ENCODE measurements around the gene CERS4.
"Not testable (repeated sequence)": the region's sequence is repeated elsewhere in the genome, so short reads cannot be mapped to it uniquely, and the experiment has no call there.

CERS4 gene

DNA sequence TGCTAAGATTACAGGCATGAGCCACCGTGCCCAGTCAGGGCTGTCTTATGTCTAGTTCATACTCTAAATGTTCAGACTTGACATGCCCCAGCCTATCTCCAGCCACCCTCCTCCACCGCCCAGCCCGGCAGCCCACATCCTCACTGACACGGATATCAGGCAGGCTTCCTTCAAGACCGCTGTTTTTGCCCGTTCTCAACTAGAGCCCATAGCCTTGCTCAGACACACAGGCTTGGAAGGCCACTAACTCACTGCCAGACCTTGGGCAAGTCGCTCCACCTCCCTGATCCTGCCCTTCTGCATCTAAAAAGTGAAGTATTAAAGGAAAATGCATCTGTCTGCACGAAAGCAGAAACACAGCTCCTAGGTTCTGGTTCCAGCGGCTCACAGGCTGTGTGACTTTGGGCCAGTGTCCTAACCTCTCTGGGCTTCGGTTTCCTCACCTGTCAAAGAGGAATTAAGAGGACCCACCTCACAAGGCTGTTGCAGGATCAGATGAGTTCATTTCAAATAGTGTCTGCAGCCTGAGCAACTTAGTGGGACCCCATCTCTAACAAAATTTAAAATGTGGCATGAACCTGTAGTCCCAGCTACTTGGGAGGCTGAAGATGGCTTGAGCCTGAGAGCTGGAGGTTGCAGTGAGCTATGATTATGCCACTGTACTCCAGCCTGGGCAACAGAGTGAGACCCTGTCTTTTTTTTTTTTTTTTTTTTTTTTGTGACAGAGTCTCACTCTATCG is 14.5 kb upstream of the CERS4 start:
- peak overlapping the region; percentile 27 for H3K27ac ChIP-seq (ENCODE audit: low read depth, low read length)
- H3K9ac ChIP-seq (ENCODE audit: low read depth, low read length) = no peak overlapping the region
- peaks cover 7% of the 10 kb centered on the region for H3K4me1 ChIP-seq (ENCODE audit: control insufficient read depth, insufficient read depth, low read length)

GRCh38 chr19:8196271-8196927 is 12.8 kb upstream of the CERS4 start:
- Histone ChIP-seq H3K4me3 (ENCODE audit: low read depth, low read length) (no peak overlapping the region), H3K4me1 (ENCODE audit: control insufficient read depth, insufficient read depth, low read length) (peaks cover 7% of the 10 kb centered on the region), H3K9me3 (ENCODE audit: control insufficient read depth, insufficient read depth, low read length) (no peaks in the 10 kb centered on the region), H3K27ac (ENCODE audit: low read depth, low read length) (peak overlapping the region; percentile 0), H3K9ac (ENCODE audit: low read depth, low read length) (no peak overlapping the region), H3K27me3 (ENCODE audit: control insufficient read depth, insufficient read depth, low read length) (no peaks in the 10 kb centered on the region), H3K36me3 (ENCODE audit: control insufficient read depth, insufficient read depth, low read length) (no peaks in the 10 kb centered on the region)

More for the DNA sequence above, 14.5 kb upstream of the CERS4 start:
- Histone ChIP-seq H3K36me3 (ENCODE audit: control insufficient read depth, insufficient read depth, low read length) (no peaks in the 10 kb centered on the region), H3K4me3 (ENCODE audit: low read depth, low read length) (no peak overlapping the region), H3K27me3 (ENCODE audit: control insufficient read depth, insufficient read depth, low read length) (no peaks in the 10 kb centered on the region), H3K9me3 (ENCODE audit: control insufficient read depth, insufficient read depth, low read length) (no peaks in the 10 kb centered on the region)

GRCh38 chr19:8203288-8204120 is 5.7 kb upstream of the CERS4 start:
- peak overlapping the region; percentile 61 for H3K9ac ChIP-seq (ENCODE audit: low read depth, low read length)
- not testable (repeated sequence) for H3K4me3 ChIP-seq (ENCODE audit: low read depth, low read length)

DNA sequence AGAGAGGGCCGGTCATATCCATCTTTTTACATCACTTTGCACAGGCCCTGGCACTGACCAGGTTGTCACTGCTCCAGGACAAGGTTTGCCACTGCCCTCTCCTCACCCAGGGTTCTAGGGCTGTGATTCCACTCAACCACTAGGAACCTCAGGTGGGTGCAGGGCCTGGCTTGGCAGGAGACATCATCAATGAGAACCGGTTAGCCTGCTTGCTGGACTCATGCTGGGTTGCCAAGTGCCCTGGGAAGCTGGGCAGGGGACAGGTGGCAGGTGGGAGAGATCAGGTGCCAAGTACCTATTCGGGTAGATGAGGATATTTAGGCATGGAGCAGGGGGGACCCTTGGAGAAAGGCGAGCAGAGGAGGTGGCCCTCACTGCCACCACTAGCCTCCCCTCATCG is 4.2 kb upstream of the CERS4 start:
- no peak overlapping the region for H3K27ac ChIP-seq (ENCODE audit: low read depth, low read length)
- H3K9me3 ChIP-seq (ENCODE audit: control insufficient read depth, insufficient read depth, low read length) = no peaks in the 10 kb centered on the region
- H3K27me3 ChIP-seq (ENCODE audit: control insufficient read depth, insufficient read depth, low read length) = no peaks in the 10 kb centered on the region
- H3K4me3 ChIP-seq (ENCODE audit: low read depth, low read length) = no peak overlapping the region
- H3K36me3 ChIP-seq (ENCODE audit: control insufficient read depth, insufficient read depth, low read length) = no peaks in the 10 kb centered on the region
- H3K4me1 ChIP-seq (ENCODE audit: control insufficient read depth, insufficient read depth, low read length) = peaks cover 41% of the 10 kb centered on the region
- H3K9ac ChIP-seq (ENCODE audit: low read depth, low read length) = no peak overlapping the region

More at GRCh38 chr19:8203288-8204120, 5.7 kb upstream of the CERS4 start:
- H3K27me3 ChIP-seq (ENCODE audit: control insufficient read depth, insufficient read depth, low read length); H3K9me3 ChIP-seq (ENCODE audit: control insufficient read depth, insufficient read depth, low read length); H3K36me3 ChIP-seq (ENCODE audit: control insufficient read depth, insufficient read depth, low read length): not testable (repeated sequence)
- H3K27ac ChIP-seq (ENCODE audit: low read depth, low read length) = peak overlapping the region; percentile 87
- peaks cover 38% of the 10 kb centered on the region for H3K4me1 ChIP-seq (ENCODE audit: control insufficient read depth, insufficient read depth, low read length)

- Histone ChIP-seq H3K4me1 (ENCODE audit: control insufficient read depth, insufficient read depth, low read length) (peaks cover 41% of the 10 kb centered on the region), H3K27ac (ENCODE audit: low read depth, low read length) (peak overlapping the region; percentile 7), H3K9me3 (ENCODE audit: control insufficient read depth, insufficient read depth, low read length) (no peaks in the 10 kb centered on the region), H3K9ac (ENCODE audit: low read depth, low read length) (no peak overlapping the region), H3K27me3 (ENCODE audit: control insufficient read depth, insufficient read depth, low read length) (no peaks in the 10 kb centered on the region), H3K36me3 (ENCODE audit: control insufficient read depth, insufficient read depth, low read length) (no peaks in the 10 kb centered on the region; the same call in 1 of the 2 replicates), H3K4me3 (ENCODE audit: low read depth, low read length) (no peak overlapping the region)
Measured at GRCh38 chr19:8206147-8207087, 2.8 kb upstream of the CERS4 start.

DNA sequence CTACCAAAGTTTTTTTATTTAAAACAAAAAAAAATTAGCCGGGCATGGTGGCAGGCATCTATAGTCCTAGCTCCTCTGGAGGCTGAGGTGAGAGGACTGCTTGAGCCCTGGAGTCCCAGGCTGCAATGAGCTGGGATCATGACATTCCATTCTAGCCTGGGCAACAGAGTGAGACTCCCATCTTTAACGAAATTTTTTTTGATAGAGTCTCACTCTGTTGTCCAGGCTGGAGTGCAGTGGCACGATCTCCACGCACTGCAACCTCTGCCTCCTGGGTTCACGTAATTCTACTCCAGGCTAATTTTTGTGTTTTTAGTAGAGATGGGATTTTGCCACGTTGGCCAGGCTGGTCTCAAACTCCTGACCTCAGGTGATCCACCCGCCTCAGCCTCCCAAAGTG is 1.8 kb upstream of the CERS4 start:
- H3K36me3 ChIP-seq (ENCODE audit: control insufficient read depth, insufficient read depth, low read length); H3K27me3 ChIP-seq (ENCODE audit: control insufficient read depth, insufficient read depth, low read length); H3K9ac ChIP-seq (ENCODE audit: low read depth, low read length); H3K9me3 ChIP-seq (ENCODE audit: control insufficient read depth, insufficient read depth, low read length); H3K27ac ChIP-seq (ENCODE audit: low read depth, low read length); H3K4me3 ChIP-seq (ENCODE audit: low read depth, low read length): not testable (repeated sequence)
- peaks cover 41% of the 10 kb centered on the region for H3K4me1 ChIP-seq (ENCODE audit: control insufficient read depth, insufficient read depth, low read length)

DNA sequence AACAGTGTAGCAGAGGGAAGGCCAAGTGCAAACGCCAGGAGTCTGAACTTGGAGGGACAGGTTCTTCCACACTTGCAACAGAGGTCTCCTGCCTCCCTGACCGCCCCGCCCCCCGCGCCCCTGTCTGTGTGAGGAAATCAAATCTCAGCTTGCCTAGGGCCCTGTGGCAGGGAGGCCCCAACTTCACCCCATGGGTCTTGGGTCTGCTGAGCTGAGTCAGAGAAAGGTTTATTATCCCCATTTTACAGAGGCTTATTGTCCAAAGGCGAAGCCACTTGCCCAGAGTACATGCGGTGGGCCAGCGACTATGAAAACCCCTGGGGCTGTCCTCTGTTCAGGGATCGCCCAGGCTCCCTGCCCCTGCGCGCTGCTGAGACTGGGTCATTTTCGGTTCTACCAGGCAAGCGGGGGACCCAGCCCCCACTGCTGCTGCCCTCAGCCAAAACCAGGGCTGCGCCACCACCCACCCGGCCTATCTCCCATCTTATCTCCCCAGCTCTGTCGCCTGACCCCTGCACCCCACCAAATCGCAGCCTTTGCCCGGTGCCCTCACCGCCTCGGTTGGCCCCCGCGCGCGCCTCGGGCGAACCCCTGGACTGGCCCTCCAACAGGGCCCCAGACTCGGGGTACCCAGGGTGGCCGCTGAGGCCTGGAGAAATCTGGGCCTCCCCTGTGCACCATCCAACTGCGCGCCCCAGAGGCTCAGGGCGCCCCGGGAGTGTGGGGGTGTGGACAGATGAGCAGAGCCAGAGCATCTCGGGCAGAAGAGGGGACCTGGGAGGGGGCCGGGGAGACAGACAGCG is 850 bp upstream of the CERS4 start:
- no peaks in the 10 kb centered on the region; the same call in 1 of the 2 replicates for H3K36me3 ChIP-seq (ENCODE audit: control insufficient read depth, insufficient read depth, low read length)
- no peaks in the 10 kb centered on the region for H3K27me3 ChIP-seq (ENCODE audit: control insufficient read depth, insufficient read depth, low read length)
- H3K4me1 ChIP-seq (ENCODE audit: control insufficient read depth, insufficient read depth, low read length) = peaks cover 34% of the 10 kb centered on the region
- no peak overlapping the region; the same call in 1 of the 2 replicates for H3K9ac ChIP-seq (ENCODE audit: low read depth, low read length)
- H3K4me3 ChIP-seq (ENCODE audit: low read depth, low read length) = peak overlapping the region; percentile 56
- H3K9me3 ChIP-seq (ENCODE audit: control insufficient read depth, insufficient read depth, low read length) = no peaks in the 10 kb centered on the region
- H3K27ac ChIP-seq (ENCODE audit: low read depth, low read length) = peak overlapping the region; percentile 45

GRCh38 chr19:8209462-8210378 is 550 bp downstream of the CERS4 start:
- Histone ChIP-seq H3K9ac (ENCODE audit: low read depth, low read length) (peak overlapping the region; percentile 76), H3K4me3 (ENCODE audit: low read depth, low read length) (peak overlapping the region; percentile 87), H3K9me3 (ENCODE audit: control insufficient read depth, insufficient read depth, low read length) (no peaks in the 10 kb centered on the region), H3K4me1 (ENCODE audit: control insufficient read depth, insufficient read depth, low read length) (peaks cover 22% of the 10 kb centered on the region), H3K27ac (ENCODE audit: low read depth, low read length) (peak overlapping the region; percentile 63), H3K36me3 (ENCODE audit: control insufficient read depth, insufficient read depth, low read length) (peaks cover 7% of the 10 kb centered on the region), H3K27me3 (ENCODE audit: control insufficient read depth, insufficient read depth, low read length) (no peaks in the 10 kb centered on the region)

GRCh38 chr19:8210421-8211101 is 1.4 kb downstream of the CERS4 start:
- no peak overlapping the region for H3K9ac ChIP-seq (ENCODE audit: low read depth, low read length)
- H3K9me3 ChIP-seq (ENCODE audit: control insufficient read depth, insufficient read depth, low read length) = no peaks in the 10 kb centered on the region
- H3K4me1 ChIP-seq (ENCODE audit: control insufficient read depth, insufficient read depth, low read length) = peaks cover 15% of the 10 kb centered on the region
- no peaks in the 10 kb centered on the region for H3K27me3 ChIP-seq (ENCODE audit: control insufficient read depth, insufficient read depth, low read length)
- peak overlapping the region; percentile 87 for H3K4me3 ChIP-seq (ENCODE audit: low read depth, low read length)
- peaks cover 9% of the 10 kb centered on the region for H3K36me3 ChIP-seq (ENCODE audit: control insufficient read depth, insufficient read depth, low read length)
- no peak overlapping the region for H3K27ac ChIP-seq (ENCODE audit: low read depth, low read length)

Measured in HUES48 (cell line).